Stimulated activated CD8-positive, alpha-beta memory T cell treated with anti-CD3 and anti-CD28 coated beads, Interleukin-7, amount 100 ng/mL, for 24 hours (primary cell): ENCODE data around the gene TACC2.

Experiments
- DNase-seq: peaks from one replicate; pipeline ENCODE4 v3.0.0-alpha.2; 2020; ENCODE audit warnings: low read depth

TACC2 gene

GRCh38 chr10:122276611-122277208, 287.7 kb downstream of the TACC2 start:
- no peak for DNase-seq

- DNase-seq, result no peak
Measured at GRCh38 chr10:122277526-122278136, 288.7 kb downstream of the TACC2 start.

- no peak for DNase-seq
Measured at GRCh38 chr10:122279725-122280141, 290.8 kb downstream of the TACC2 start.

- DNase-seq, result no peak
Measured at GRCh38 chr10:122280156-122280555, 291.2 kb downstream of the TACC2 start.

- no peak for DNase-seq
Measured at GRCh38 chr10:122281018-122281626, 292.2 kb downstream of the TACC2 start.

- no peak for DNase-seq
Measured at GRCh38 chr10:122281751-122282150, 292.8 kb downstream of the TACC2 start.

- DNase-seq, result no peak
Measured at GRCh38 chr10:122282253-122282671, 293.3 kb downstream of the TACC2 start.

GRCh38 chr10:122282909-122283308, 293.9 kb downstream of the TACC2 start:
- DNase-seq, result no peak

GRCh38 chr10:122285506-122286444, 296.8 kb downstream of the TACC2 start:
- DNase-seq, result no peak

- no peak for DNase-seq
Measured at GRCh38 chr10:122286867-122287266, 297.9 kb downstream of the TACC2 start.

- DNase-seq, result no peak
Measured at GRCh38 chr10:122287570-122287969, 298.6 kb downstream of the TACC2 start.

- no peak for DNase-seq
Measured at GRCh38 chr10:122288262-122288661, 299.3 kb downstream of the TACC2 start.

- DNase-seq, result no peak
Measured at GRCh38 chr10:122288917-122289316, 300.0 kb downstream of the TACC2 start.

GRCh38 chr10:122290334-122290733, 301.4 kb downstream of the TACC2 start:
- DNase-seq, result no peak

GRCh38 chr10:122290833-122291532, 302.0 kb downstream of the TACC2 start:
- DNase-seq, result no peak

GRCh38 chr10:122291739-122292138, 302.8 kb downstream of the TACC2 start:
- DNase-seq, result no peak

- no peak for DNase-seq
Measured at GRCh38 chr10:122292376-122292775, 303.4 kb downstream of the TACC2 start.

GRCh38 chr10:122293156-122293960, 304.4 kb downstream of the TACC2 start:
- DNase-seq, result no peak

GRCh38 chr10:122293961-122294380, 305.0 kb downstream of the TACC2 start:
- DNase-seq, result no peak

- no peak for DNase-seq
Measured at GRCh38 chr10:122294511-122295450, 305.8 kb downstream of the TACC2 start.
